ENCODE results near the gene SLC25A51.

- TF ChIP-seq POLR2AphosphoS5 (IDR thresholded peaks at IDR 0.05): no peak
- no peak for TF ChIP-seq CTCF (IDR thresholded peaks at IDR 0.05)
- no peak for TF ChIP-seq POLR2A (IDR thresholded peaks at IDR 0.05; ENCODE audit: low read depth)
Observed at GRCh38 chr9:37927601-37928551, 23.9 kb upstream of the SLC25A51 start.
